Mesendoderm (in vitro differentiated cells): ENCODE measurements around the gene ALDH3A1.

Experiments used
- DNase-seq: peaks from one replicate; pipeline ENCODE4 v3.0.0; 2013
- H2AK5ac ChIP-seq: 2 replicates; pipeline ENCODE4 v1.6.1; 2013; ENCODE audit warnings: low read length, inconsistent platforms
- H2BK120ac ChIP-seq: 2 replicates; pipeline ENCODE4 v1.6.1; 2013; ENCODE audit warnings: low read depth, mild to moderate bottlenecking, low read length, moderate library complexity, mixed read lengths
- H2BK15ac ChIP-seq: replicated peaks from 2 replicates; pipeline ENCODE4 v1.6.1; 2013; ENCODE audit warnings: low read depth, mild to moderate bottlenecking, moderate library complexity
- H2BK5ac ChIP-seq: 2 replicates; pipeline ENCODE4 v1.6.1; 2013; ENCODE audit warnings: low read length, inconsistent platforms
- H3K18ac ChIP-seq: 2 replicates; pipeline ENCODE4 v1.6.1; 2013; ENCODE audit warnings: mild to moderate bottlenecking, low read length, mixed read lengths
- H3K23ac ChIP-seq: one replicate; pipeline ENCODE4 v1.6.1; 2013; ENCODE audit warnings: low read length
- H3K27ac ChIP-seq: 2 replicates; pipeline ENCODE4 v1.5.1; 2013; ENCODE audit warnings: low read depth, mild to moderate bottlenecking, inconsistent platforms, low read length, moderate library complexity
- H3K27me3 ChIP-seq: 2 replicates; pipeline ENCODE4 v1.6.1; 2013; ENCODE audit warnings: low read length, control low read depth, mild to moderate bottlenecking, inconsistent platforms; ENCODE audit not compliant: insufficient read depth, poor library complexity
- H3K36me3 ChIP-seq: 2 replicates; pipeline ENCODE4 v1.6.1; 2013; ENCODE audit warnings: low read length, inconsistent platforms; ENCODE audit not compliant: control insufficient read depth, insufficient read depth
- H3K4ac ChIP-seq: one replicate; pipeline ENCODE4 v1.6.1; 2013; ENCODE audit warnings: low read depth, mild to moderate bottlenecking, low read length, moderate library complexity
- H3K4me1 ChIP-seq: 2 replicates; pipeline ENCODE4 v1.6.1; 2013; ENCODE audit warnings: low read depth, low read length, inconsistent platforms; ENCODE audit not compliant: control insufficient read depth
- H3K4me2 ChIP-seq: 2 replicates; pipeline ENCODE4 v1.6.1; 2013; ENCODE audit warnings: low read length
- H3K4me3 ChIP-seq: 2 replicates; pipeline ENCODE4 v1.5.1; 2013; ENCODE audit warnings: mild to moderate bottlenecking, low read length
- H3K56ac ChIP-seq: one replicate; pipeline ENCODE4 v1.6.1; 2013; ENCODE audit warnings: low read length
- H3K79me1 ChIP-seq: 2 replicates; pipeline ENCODE4 v1.6.1; 2013; ENCODE audit warnings: low read length, inconsistent platforms
- H3K79me2 ChIP-seq: 2 replicates; pipeline ENCODE4 v1.6.1; 2013; ENCODE audit warnings: mild to moderate bottlenecking, low read length; ENCODE audit not compliant: control insufficient read depth, insufficient read depth
- H3K9ac ChIP-seq: 2 replicates; pipeline ENCODE4 v1.6.1; 2013; ENCODE audit warnings: low read length, inconsistent platforms
- H4K5ac ChIP-seq: one replicate; pipeline ENCODE4 v1.6.1; 2013; ENCODE audit warnings: low read length
- H4K8ac ChIP-seq: one replicate; pipeline ENCODE4 v1.6.1; 2013; ENCODE audit warnings: low read depth, mild to moderate bottlenecking, control low read depth, low read length, moderate library complexity
- WGBS: extraction: QIAGEN DNeasy Blood & Tissue Kit; methylation state at CpG from one replicate; pipeline ENCODE4 v1.1.7; 2013; ENCODE audit warnings: low lambda C conversion rate, missing lambda C conversion rate; ENCODE audit not compliant: insufficient coverage; ENCODE audit errors: extremely low coverage; 5-methylcytosine and 5-hydroxymethylcytosine counted together

The ALDH3A1 gene

DNA sequence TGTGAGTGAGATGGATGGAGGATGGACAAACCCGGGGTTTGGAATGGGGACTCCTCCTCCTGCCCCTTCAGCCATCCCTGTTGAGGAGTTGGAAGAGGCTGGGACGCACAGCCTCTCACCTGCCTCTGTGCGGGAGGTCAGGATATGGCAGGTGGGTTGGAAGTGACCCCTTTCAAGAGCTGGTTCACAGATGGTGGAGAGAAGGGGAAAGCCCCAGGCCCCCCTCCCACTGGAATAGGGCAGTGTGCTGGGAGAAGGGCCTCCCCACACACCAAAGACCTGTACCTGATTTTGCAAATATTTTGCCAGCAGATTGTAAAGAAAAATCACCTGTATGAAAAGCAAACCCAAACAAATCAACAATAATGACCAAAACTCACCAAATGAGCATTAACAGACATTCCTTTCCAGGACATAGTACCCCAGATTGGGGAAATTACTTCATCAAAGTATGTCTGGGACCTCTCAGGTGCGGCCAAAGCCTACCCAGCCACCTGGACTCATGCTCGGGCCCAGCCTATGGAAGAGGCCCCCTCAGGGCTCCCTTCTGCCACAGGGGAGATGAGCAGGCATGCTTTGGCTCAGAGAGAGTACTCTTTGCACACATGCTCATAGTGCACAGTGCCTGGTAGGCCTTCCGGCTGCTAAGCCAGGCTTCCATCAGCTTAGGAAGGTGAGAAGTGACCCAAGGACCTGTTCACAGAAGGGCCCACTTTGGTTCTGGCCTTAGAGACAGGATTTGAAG lies 39.5 kb downstream of the ALDH3A1 start:
- H3K36me3 ChIP-seq = no peaks in the 10 kb centered on the region
- peaks cover 4% of the 10 kb centered on the region for H3K4me1 ChIP-seq
- no peak overlapping the region for H2BK120ac ChIP-seq
- H2BK15ac ChIP-seq = no peak overlapping the region
- no peak overlapping the region for H3K23ac ChIP-seq
- H3K4me3 ChIP-seq = no peak overlapping the region
- no peak overlapping the region for H4K8ac ChIP-seq
- H3K9ac ChIP-seq = no peak overlapping the region
- H3K4ac ChIP-seq = no peak overlapping the region
- no peak overlapping the region for H2AK5ac ChIP-seq
- no peak for DNase-seq
- H3K79me2 ChIP-seq = no peaks in the 10 kb centered on the region
- H3K27ac ChIP-seq = no peak overlapping the region
- H3K4me2 ChIP-seq = no peak overlapping the region
- H2BK5ac ChIP-seq = no peak overlapping the region
- no peak overlapping the region for H3K56ac ChIP-seq
- no peak overlapping the region for H3K18ac ChIP-seq
- H4K5ac ChIP-seq = no peak overlapping the region
- WGBS = no CpG with 5 or more reads among the region's 6 CpGs
- H3K27me3 ChIP-seq = no peaks in the 10 kb centered on the region
- H3K79me1 ChIP-seq = no peaks in the 10 kb centered on the region

DNA sequence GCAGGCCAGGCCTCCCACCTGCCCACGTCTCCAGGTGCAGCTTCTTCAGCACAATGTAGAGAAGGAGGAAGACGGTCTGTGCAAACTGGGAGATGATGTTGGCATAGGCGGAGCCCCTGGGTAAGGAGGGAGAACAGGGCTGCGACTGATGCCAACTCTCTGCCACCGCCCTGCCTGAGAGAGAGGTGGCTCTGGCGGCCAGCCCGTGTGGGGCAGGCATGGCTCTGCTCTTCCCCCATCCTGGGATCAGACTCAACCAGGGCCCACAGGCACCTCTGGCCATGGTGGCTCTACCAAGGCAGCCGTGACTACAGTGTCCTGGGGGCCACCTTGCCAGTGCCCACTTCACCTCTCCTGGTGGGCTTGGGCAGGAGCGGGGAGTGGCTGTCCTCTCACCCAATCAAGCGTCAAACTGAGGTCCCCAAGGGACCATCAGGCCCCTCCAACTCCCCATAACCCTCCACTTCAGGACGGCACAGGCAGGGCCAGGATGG lies 40.3 kb downstream of the ALDH3A1 start:
- Histone ChIP-seq H2BK15ac (no peak overlapping the region), H4K5ac (no peak overlapping the region), H3K4ac (no peak overlapping the region), H3K79me2 (no peaks in the 10 kb centered on the region), H3K4me1 (peaks cover 7% of the 10 kb centered on the region), H2AK5ac (no peak overlapping the region), H3K27ac (no peak overlapping the region), H3K56ac (no peak overlapping the region), H3K36me3 (no peaks in the 10 kb centered on the region), H3K9ac (no peak overlapping the region), H2BK120ac (no peak overlapping the region), H3K4me2 (no peak overlapping the region), H2BK5ac (no peak overlapping the region), H3K23ac (no peak overlapping the region), H3K27me3 (no peaks in the 10 kb centered on the region), H3K4me3 (no peak overlapping the region), H4K8ac (no peak overlapping the region), H3K18ac (no peak overlapping the region), H3K79me1 (no peaks in the 10 kb centered on the region)
- DNase-seq = no peak
- no CpG with 5 or more reads among the region's 11 CpGs for WGBS

DNA sequence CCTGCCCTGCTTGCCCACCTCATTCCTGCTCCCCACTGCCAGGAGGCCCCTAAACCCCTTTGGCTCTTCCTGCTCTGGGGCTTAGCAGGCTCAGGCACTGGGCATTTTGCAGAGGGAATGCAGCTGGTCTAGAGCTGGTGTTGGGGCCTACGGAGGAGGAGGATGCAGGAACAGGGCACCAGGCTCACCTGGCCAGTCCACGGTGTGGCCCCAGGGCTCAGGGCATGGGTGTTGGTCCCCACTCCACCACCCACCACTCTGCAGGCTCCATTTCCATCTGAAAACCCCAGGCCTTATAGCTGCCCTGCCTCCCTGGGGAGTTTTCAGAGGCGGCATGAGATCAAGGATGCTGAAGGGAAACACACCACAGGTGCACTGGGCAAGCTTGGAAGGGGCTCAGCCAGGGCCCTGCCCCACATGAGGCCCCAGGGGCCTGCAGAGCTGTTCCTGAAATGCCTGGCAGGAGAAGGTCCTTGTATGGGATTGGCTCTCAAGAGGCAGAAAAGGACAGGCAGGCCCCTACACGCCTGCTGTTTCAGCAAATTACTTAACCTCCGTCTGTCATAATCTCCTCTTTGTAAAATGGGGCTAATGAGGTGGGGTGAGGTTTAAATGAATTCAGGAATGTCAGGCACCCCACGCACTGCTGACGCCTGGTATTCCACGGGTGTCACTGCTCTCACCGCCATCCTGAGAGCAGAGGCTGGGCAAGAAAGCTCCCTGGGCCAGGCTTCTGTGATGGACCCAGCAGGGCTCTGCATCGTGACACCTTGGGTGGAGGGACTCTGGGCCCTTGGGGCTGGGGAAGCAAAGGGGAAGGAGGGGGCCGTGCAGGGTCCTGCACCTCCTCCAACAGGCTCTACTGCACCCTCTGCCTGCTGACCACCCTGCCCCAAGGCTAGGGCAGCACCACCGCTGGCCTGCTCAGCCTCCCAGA lies 41.0 kb downstream of the ALDH3A1 start:
- H4K8ac ChIP-seq = no peak overlapping the region
- WGBS = no CpG with 5 or more reads among the region's 12 CpGs
- DNase-seq = no peak

DNA sequence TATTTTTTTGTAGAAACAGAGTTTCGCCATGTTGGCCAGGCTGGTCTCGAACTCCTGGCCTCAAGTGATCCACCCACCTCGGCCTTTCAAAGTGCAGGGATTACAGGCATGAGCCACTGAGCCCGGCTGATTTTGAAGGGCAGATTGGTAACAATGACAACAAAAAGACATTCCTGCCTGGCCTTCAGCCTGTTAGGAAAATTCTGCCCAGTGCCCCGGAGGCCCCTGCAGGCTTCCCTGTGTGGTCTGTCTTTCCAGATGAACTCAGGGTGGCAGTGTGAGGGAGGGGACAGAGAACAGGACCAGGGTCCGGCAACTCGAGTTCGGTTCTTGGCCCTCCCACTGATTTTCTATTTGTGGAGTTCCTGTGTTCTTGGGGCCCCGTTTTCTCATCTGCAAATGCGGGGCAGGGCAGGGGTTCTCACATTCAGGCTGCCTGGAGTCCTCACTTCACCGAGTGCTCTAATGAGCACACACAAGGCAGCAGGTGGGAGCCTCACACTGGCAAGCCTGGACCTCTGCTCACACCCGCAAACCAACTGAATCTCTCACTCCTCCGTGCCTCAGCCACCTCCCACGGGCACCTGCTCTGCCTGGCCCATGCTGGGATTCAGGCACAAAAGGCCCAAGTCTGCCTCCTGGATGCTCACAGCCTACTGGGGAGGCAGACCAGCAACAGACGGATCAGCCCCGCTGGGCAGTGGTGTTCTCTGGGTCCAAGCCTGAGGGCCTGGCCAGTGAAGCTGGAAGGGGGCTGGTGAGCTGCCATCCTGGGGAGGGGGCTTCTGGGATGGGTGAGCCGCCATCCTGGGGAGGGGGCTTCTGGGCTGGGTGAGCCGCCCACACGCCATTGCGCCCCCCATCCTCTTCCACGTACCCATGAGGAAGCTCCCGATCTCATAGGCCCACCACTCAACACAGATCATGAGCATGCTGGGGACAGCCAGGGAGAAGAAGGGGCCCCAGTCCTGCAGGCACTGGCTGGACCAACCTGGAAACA lies 42.0 kb downstream of the ALDH3A1 start:
- H3K79me2 ChIP-seq = no peaks in the 10 kb centered on the region
- no peaks in the 10 kb centered on the region for H3K27me3 ChIP-seq
- no peak overlapping the region for H3K18ac ChIP-seq
- WGBS = no CpG with 5 or more reads among the region's 22 CpGs
- no peak overlapping the region for H2BK120ac ChIP-seq
- no peak overlapping the region for H3K9ac ChIP-seq
- H4K8ac ChIP-seq = no peak overlapping the region
- H2BK15ac ChIP-seq = no peak overlapping the region
- no peak overlapping the region for H2AK5ac ChIP-seq
- H3K36me3 ChIP-seq = no peaks in the 10 kb centered on the region
- H3K4ac ChIP-seq = no peak overlapping the region
- no peak overlapping the region for H2BK5ac ChIP-seq
- no peak overlapping the region for H3K23ac ChIP-seq
- H3K27ac ChIP-seq = no peak overlapping the region
- no peak overlapping the region for H3K4me3 ChIP-seq
- DNase-seq = no peak
- H4K5ac ChIP-seq = no peak overlapping the region
- H3K4me2 ChIP-seq = no peak overlapping the region
- peaks cover 7% of the 10 kb centered on the region for H3K4me1 ChIP-seq
- no peak overlapping the region for H3K56ac ChIP-seq
- no peaks in the 10 kb centered on the region for H3K79me1 ChIP-seq

More for the DNA sequence above, 41.0 kb downstream of the ALDH3A1 start:
- Histone ChIP-seq H4K5ac (no peak overlapping the region), H3K9ac (no peak overlapping the region), H3K36me3 (no peaks in the 10 kb centered on the region), H3K4me1 (peaks cover 7% of the 10 kb centered on the region), H3K18ac (no peak overlapping the region), H3K27me3 (no peaks in the 10 kb centered on the region), H2BK5ac (no peak overlapping the region), H2BK120ac (no peak overlapping the region), H3K27ac (no peak overlapping the region), H2BK15ac (no peak overlapping the region), H3K4ac (no peak overlapping the region), H3K23ac (no peak overlapping the region), H3K4me3 (no peak overlapping the region), H3K56ac (no peak overlapping the region), H2AK5ac (no peak overlapping the region), H3K79me1 (no peaks in the 10 kb centered on the region), H3K4me2 (no peak overlapping the region), H3K79me2 (no peaks in the 10 kb centered on the region)

DNA sequence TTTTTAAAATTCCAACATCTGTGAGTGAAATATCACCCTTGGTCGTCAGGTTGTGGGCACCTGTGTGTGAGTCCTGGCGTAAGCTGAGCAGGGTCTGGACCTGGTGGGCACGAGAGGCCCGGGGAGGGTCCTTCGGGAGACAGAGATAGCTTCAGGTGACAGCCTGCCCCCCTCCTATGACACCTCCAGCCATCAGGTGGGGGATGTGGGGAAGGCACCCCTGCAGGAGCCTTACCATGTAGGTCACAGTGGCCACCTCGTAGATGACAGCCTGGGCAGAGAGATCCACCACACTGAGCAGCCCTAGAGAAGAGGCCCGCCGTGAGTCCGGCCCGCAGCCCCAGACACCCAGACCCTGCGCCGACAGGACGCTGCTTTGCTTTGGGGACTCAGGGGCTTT lies 42.9 kb downstream of the ALDH3A1 start:
- no peaks in the 10 kb centered on the region for H3K36me3 ChIP-seq
- no peak overlapping the region for H3K23ac ChIP-seq
- no CpG with 5 or more reads among the region's 13 CpGs for WGBS
- H2BK5ac ChIP-seq = no peak overlapping the region
- no peak overlapping the region for H2BK120ac ChIP-seq
- no peak for DNase-seq
- no peaks in the 10 kb centered on the region for H3K79me1 ChIP-seq
- H3K79me2 ChIP-seq = no peaks in the 10 kb centered on the region
- no peak overlapping the region for H3K18ac ChIP-seq
- no peak overlapping the region for H4K5ac ChIP-seq
- H2AK5ac ChIP-seq = no peak overlapping the region
- H3K4me3 ChIP-seq = no peak overlapping the region
- no peak overlapping the region for H3K4me2 ChIP-seq
- H3K9ac ChIP-seq = no peak overlapping the region
- no peak overlapping the region for H4K8ac ChIP-seq
- no peak overlapping the region for H3K56ac ChIP-seq
- no peak overlapping the region for H2BK15ac ChIP-seq
- peaks cover 7% of the 10 kb centered on the region for H3K4me1 ChIP-seq
- no peak overlapping the region for H3K4ac ChIP-seq
- H3K27ac ChIP-seq = no peak overlapping the region
- no peaks in the 10 kb centered on the region for H3K27me3 ChIP-seq
